GM19455 (cell line): ENCODE measurements around the gene VWC2L.

Experiments used
- ATAC-seq: cut with Tn5 transposase; IDR thresholded peaks from one replicate; pipeline ENCODE4 v1.9.1; 2021; ENCODE audit not compliant: unreplicated experiment

The VWC2L gene

GRCh38 chr2:214410918-214411554 is at the start of gene VWC2L:
Gene VWC2L (plus strand): TSS chr2:214411054. CDS start chr2:214414194, 3,140 bp downstream.
- no peak for ATAC-seq

GRCh38 chr2:214361116-214361515 is 49.7 kb upstream of the VWC2L start:
- no peak for ATAC-seq

- ATAC-seq, result no peak
These were observed 45.3 kb upstream of the VWC2L start for GRCh38 chr2:214365549-214365948.

- ATAC-seq, result no peak
These were observed 43.7 kb upstream of the VWC2L start for GRCh38 chr2:214367171-214367570.

- no peak for ATAC-seq
These were observed 34.1 kb upstream of the VWC2L start for GRCh38 chr2:214376618-214377285.

DNA sequence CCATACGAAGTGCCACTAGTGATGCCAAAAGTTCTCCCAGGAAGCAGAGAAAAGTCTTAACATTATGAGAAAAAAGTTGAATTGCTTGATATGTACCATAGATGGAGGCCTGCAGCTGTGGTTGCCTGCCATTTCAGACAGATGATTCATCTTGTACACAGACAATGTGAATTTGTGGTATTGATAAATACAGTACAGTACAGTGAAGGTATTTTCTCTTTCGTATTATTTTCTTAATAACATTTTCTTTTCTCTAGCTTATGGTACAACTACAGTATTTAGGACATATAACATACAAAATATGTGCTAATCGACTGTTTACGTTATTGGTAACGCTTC is 33.6 kb upstream of the VWC2L start:
- no peak for ATAC-seq

GRCh38 chr2:214378455-214379103 is 32.3 kb upstream of the VWC2L start:
- no peak for ATAC-seq

DNA sequence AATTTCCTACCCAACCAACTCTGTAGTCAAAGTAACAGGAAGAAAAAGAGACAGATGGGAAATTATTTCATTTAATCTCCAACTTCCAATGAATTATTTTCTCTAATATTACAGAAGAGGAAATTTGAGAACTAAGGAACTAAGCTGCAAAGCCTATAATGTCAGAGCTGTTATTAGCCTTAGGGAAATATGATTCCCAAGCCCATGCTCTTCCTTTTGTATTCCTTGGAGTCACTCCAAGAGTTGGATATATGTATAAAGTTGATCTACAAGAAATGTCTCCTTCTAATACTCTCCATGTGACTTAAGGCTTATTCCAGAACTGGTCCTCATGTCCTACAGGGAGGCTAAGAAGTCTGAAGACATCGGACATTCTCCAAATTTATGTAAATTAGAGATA is 31.6 kb upstream of the VWC2L start:
- ATAC-seq, result no peak

DNA sequence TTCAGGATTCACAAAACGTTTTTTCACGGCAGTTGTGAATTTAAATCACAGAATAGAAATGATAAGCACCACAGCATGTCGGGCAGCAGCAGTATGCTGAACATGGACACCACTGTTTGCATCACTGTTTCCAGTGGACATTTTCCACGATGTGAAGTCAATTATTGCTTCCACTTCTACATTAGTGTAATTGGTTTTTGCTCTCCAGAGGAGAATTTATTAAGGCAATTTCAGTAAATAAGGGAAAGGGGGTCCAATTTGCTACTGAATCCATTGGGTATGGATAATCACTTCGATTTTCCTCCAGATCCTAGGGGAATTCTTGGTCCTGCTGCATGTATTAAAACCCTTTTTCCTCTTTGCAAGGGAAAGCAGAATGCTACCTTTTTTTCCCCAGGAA is 30.2 kb upstream of the VWC2L start:
- ATAC-seq, result no peak

- ATAC-seq, result no peak
These were observed 28.6 kb upstream of the VWC2L start for GRCh38 chr2:214382229-214382628.

DNA sequence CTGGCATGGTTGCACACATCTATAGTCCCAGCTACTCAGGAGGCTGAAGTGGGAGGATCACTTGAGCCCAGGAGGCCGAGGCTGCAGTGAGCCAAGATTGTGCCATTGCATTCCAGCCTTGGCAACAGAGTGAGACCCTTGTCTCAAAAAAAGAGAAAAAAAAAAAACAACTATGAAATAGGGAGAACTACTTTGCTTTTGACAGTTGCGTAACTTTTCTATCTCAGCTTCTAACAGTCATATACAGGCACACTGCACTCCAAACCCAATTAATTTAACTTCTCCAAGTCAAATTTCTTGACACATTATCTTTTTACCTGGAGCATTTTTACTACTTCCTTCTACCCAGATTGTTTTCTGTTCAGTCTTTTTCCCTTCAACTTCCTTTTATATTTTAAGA is 24.1 kb upstream of the VWC2L start:
- no peak for ATAC-seq

DNA sequence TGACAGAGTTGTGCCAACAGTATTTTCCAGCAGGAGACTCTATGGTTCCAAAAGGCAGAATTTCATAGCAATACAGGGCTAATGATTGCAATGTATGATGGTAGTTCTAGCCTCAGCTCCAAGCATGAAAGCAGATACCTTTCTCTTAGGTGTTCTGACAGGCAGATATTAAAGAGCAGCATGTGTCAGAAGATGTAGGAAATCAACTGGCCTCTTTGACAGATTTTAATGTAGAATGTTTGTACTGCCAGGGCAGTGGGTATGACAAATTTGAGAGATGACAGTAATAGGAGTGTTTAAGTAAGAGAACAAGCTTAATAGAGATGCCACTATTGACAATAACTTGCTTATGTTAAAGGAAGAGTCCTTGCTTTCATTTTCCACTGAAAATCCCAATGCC is 21.5 kb upstream of the VWC2L start:
- ATAC-seq, result no peak

GRCh38 chr2:214393796-214394195 is 17.1 kb upstream of the VWC2L start:
- ATAC-seq, result no peak

DNA sequence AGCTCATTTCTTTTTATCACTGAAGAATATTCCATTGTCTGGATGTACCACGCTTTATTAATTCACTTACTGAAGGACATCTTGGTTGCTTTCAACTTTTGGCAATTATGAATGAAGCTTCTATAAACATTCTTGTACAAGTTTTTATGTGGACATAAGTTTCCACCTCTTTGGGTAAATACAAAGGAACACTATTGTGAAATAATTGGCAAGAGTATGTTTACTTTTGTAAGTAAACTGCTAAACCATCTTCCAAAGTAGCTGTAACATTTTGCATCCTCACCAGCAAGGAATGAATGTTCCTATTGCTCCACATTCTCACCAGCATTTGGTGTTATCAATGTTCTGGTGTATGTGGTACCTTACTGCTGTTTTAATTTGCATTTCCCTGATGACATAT is 15.8 kb upstream of the VWC2L start:
- ATAC-seq, result no peak

GRCh38 chr2:214401580-214401979 is 9.3 kb upstream of the VWC2L start:
- ATAC-seq, result no peak

DNA sequence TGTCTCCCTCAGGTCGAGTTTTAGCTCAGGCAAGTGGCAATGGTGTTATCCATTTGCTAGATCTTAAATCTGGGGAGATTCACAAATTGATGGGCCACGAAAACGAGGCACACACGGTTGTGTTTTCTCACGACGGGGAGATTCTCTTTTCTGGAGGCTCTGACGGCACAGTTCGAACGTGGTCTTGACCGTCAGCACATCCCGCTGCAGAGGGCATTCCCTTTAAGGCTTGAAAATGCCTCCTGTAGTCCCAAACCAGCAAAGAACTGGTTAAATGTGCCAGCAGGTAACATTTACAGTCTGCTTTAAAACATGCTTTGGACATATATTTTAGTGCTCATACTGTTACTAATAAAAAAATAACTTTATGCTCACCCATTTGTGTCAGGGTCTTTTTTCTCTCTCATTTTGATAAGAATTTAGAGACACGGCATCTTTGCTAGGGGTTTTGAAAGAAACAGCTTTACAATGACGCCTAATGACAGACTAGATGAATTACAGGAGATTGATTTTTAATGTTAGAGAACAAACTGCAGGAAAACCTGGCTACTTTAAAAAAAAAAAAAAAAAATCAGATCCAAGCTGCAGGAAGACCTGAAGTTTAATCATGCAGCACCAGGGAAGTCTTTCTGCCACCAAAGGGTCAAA is 602 bp upstream of the VWC2L start:
- ATAC-seq, result no peak

DNA sequence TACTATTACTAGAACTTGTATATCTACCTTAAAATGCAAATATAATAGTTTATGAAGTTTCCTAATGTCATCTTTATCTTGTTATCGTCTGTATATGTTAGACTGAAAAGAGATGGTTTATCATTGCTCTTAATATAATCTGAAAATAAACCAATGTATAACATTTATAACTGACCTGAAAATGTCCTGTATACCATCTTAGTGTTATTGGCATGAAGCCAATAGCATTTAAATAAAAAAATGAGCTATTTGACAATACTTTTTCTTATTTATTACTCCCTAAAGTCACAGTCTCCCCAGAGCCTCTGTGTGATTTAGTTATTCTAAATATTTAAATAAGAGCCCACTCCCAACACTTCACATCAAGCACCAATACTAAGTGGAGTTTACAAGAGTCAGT is 1.8 kb downstream of the VWC2L start:
- no peak for ATAC-seq

DNA sequence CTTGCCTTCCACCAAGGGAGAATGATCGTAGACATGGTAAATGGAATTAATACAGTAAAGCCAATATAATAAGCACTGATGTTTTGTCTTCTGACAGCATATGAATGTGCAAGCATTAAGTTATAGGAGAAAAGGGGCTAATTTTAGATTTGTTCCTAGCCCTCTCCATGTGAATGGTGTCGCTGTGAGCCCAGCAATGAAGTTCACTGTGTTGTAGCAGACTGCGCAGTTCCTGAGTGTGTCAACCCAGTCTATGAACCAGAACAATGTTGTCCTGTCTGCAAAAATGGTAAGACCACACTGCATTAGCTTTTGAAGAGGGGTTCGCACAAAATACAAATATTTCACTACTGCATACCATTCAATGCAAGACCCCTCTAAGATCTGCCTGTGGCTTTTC is 25.6 kb downstream of the VWC2L start:
- no peak for ATAC-seq

GRCh38 chr2:214450118-214450894 is 39.5 kb downstream of the VWC2L start:
- no peak for ATAC-seq

- ATAC-seq, result no peak
These were observed 40.8 kb downstream of the VWC2L start for GRCh38 chr2:214451516-214452275.
